GM18507 (cell line): ENCODE data around the gene PKD1L1.
"Not testable (repeated sequence)": the region's sequence is repeated elsewhere in the genome, so short reads cannot be mapped to it uniquely, and the experiment has no call there.

Experiments
- DNase-seq: peaks from one replicate; pipeline ENCODE4 v3.0.0; 2011; ENCODE audit warnings: low read depth; ENCODE audit not compliant: insufficient read length; ENCODE audit errors: extremely low spot score
- FAIRE-seq: peaks from 2 replicates; lab custom pipeline; 2011; peaks lifted over from hg19 to GRCh38; lab: Jason Lieb, UNC

Gene PKD1L1

GRCh38 chr7:47763063-47763974 is 184.9 kb downstream of the PKD1L1 start:
- no peak for FAIRE-seq
- no peak for DNase-seq

GRCh38 chr7:47762746-47763062 is 185.6 kb downstream of the PKD1L1 start:
- no peak for DNase-seq
- no peak for FAIRE-seq

GRCh38 chr7:47762207-47762606 is 186.1 kb downstream of the PKD1L1 start:
- DNase-seq (no peak), FAIRE-seq (no peak)

GRCh38 chr7:47759056-47759706 is 189.1 kb downstream of the PKD1L1 start:
- DNase-seq (no peak), FAIRE-seq (no peak)

- FAIRE-seq: no peak
- no peak for DNase-seq
Measured at GRCh38 chr7:47758546-47758945, 189.7 kb downstream of the PKD1L1 start.

GRCh38 chr7:47757921-47758411 is 190.3 kb downstream of the PKD1L1 start:
- DNase-seq (no peak), FAIRE-seq (no peak)

- FAIRE-seq (no peak), DNase-seq (no peak)
Measured at GRCh38 chr7:47756636-47757035, 191.6 kb downstream of the PKD1L1 start.

- FAIRE-seq (no peak), DNase-seq (no peak)
Measured at GRCh38 chr7:47755248-47755647, 193.0 kb downstream of the PKD1L1 start.

GRCh38 chr7:47751724-47752123 is 196.5 kb downstream of the PKD1L1 start:
- not testable (repeated sequence) for DNase-seq, FAIRE-seq

- no peak for DNase-seq
- no peak for FAIRE-seq
Measured at GRCh38 chr7:47751043-47751442, 197.2 kb downstream of the PKD1L1 start.

GRCh38 chr7:47748041-47748440 is 200.2 kb downstream of the PKD1L1 start:
- no peak for DNase-seq
- FAIRE-seq: no peak

GRCh38 chr7:47747160-47747559 is 201.1 kb downstream of the PKD1L1 start:
- DNase-seq: no peak
- FAIRE-seq: no peak

- no peak for DNase-seq
- no peak for FAIRE-seq
Measured at GRCh38 chr7:47746468-47746867, 201.8 kb downstream of the PKD1L1 start.

- FAIRE-seq: no peak
- DNase-seq: no peak
Measured at GRCh38 chr7:47744883-47745282, 203.4 kb downstream of the PKD1L1 start.

- DNase-seq: no peak
- no peak for FAIRE-seq
Measured at GRCh38 chr7:47743965-47744591, 204.2 kb downstream of the PKD1L1 start.

- DNase-seq: no peak
- no peak for FAIRE-seq
Measured at GRCh38 chr7:47741984-47742383, 206.3 kb downstream of the PKD1L1 start.

- DNase-seq (no peak), FAIRE-seq (no peak)
Measured at GRCh38 chr7:47739891-47740290, 208.4 kb downstream of the PKD1L1 start.

GRCh38 chr7:47739301-47739875 is 208.9 kb downstream of the PKD1L1 start:
- no peak for DNase-seq
- FAIRE-seq: no peak

- DNase-seq: no peak
- no peak for FAIRE-seq
Measured at GRCh38 chr7:47738563-47739166, 209.6 kb downstream of the PKD1L1 start.

GRCh38 chr7:47737601-47738000 is 210.7 kb downstream of the PKD1L1 start:
- FAIRE-seq (no peak), DNase-seq (no peak)
